Measurements from ENCODE around the gene HIGD1A. TPM values are rescaled to one million over a fixed set of nuclear protein-coding genes. Genes with fewer than 3 reads are reported as not detected.
"Not testable (repeated sequence)": the region's sequence is repeated elsewhere in the genome, so short reads cannot be mapped to it uniquely, and the experiment has no call there.

The HIGD1A gene
- total RNA-seq, 1 donor from 2014 or later: 107 TPM

DNA sequence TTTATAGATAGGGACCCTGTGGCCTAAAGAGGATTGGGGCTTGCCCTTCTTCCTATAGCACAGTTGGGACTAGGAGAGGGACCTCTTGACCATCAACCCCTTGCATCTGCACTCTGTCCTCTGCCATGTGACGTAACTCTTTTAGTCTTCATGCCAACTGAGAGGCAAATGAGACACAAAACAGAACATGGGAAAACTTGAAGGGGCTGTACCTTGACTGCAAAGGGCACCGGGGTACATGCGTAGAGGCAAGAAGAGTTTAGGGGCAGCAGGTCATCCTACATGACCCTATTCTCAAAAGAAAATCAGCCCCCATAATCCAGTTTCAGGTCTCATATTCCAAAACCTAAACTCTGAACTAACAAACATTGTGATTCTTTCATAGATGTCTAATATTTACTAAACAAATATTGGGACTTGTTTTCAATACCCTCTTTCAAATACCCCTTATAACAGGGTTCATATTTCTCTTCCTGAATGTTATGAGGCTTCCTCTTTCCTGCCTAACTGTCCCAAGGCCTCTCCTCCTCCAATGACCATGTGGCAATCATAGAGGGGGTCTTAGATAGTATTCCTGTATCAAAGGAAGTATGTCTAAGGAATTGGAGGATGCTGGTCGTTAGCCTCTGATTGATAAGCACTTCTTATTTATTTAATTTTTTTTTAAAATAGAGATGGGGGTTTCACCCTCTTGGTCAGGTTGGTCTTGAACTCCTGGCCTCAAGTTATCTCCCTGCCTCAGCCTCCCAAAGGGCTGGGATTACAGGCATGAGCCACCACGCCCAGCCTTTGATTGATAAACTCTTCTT lies 25.5 kb upstream of the HIGD1A start:
- no peak for DNase-seq (ENCODE audit: extremely low read depth, low read depth, low spot score)

DNA sequence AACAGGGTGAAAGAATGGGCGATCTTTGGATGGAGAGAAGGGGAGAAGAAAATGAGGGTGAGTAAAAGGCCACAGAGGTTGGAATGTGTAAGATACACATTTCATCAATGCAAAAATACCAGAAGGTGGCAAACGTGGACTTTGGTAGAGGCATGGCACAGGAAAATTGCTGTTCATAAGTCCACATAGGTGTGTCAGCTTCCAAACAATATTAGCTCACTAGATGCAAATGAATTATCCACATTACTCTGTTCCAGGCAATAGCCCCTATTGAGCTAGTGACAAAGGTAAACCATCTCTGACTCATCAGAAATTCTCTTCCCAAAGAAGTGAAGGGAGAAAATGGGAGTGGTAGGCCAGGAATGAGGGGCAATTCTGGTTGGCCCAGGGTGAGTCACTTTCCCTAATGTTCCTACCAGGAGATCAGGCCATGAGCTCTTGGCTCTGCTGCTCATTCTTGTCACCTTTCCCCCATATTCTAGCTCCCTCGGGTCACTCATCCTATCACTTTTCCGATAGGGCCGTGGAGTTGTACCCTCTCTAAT lies 24.9 kb upstream of the HIGD1A start:
- no peak for DNase-seq (ENCODE audit: extremely low read depth, low read depth, low spot score)

DNA sequence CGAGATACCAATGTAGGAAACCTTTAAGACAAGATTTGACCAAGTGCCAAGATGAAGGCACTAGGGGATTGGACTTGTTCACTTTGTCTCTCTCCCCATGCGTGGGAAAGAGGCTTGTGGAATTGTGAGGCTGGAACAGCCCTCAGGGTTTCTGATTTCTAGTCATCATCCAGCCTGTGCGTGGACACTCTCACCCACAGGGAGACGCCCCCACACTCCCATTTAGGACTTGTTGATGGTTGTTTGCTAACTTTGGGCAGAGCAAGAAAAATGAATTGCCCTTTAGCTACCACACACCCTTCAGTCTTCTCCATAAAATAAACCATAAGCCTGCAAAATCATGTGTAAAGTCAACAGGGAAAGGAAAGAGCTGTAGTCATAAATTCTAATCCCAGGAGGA lies 23.4 kb upstream of the HIGD1A start:
- DNase-seq (ENCODE audit: extremely low read depth, low read depth, low spot score): no peak

DNA sequence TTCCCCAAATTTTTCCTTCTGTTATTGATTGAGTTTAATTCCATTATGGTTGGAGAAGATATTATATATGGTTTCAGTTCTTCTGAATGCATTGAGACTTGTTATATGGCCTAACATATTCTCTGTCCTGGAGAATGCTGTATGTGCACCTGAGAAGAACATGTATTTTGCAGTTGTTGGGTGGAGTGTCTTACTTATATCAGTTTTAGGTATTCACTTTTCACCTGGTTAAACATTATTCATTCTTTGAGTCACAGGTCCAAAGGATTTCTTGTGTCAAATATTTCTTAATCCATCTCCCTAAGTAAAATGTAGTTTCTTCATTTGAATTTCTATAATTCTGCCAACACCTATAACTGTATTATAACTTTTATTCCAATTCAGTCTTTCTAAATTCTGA lies 22.7 kb upstream of the HIGD1A start:
- no peak for DNase-seq (ENCODE audit: extremely low read depth, low read depth, low spot score)

DNA sequence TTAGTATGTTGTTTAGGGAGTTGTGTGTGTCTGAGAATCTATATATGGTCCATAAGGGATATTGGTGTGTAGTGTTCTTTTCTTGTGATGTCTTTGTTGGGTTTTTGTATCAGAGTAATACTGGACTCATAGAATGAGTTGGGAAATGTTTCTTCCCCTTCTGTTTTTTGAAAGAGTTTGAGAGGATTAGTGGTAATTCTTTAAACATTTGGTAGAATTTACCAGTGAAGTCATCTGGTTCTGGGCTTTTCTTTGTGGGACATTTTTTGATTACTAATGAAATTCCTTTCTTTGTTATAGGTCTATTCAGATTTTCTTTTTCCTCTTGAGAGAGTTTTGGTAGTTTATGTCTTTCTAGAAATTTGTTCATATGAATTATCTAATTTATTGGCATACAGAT lies 21.9 kb upstream of the HIGD1A start:
- no peak for DNase-seq (ENCODE audit: extremely low read depth, low read depth, low spot score)

DNA sequence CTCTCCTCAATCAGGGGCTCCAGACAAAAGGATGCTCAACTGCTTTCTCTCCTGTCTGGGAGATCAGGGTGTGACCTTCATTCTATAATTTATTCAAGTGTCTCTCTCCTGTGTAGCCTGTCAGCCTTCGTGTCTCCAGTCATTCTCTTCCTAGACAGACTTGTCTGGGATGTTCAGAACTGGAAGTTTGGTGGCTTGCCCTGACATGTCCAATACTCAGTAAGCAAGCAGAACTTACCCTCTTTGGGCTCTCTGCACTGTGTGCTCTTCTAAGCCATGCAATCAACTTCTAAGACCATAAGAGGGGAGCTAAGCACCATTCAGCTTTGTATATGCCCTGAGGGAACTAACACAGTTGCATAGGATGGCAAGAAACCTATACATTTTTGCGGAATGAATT lies 19.1 kb upstream of the HIGD1A start:
- no peak for DNase-seq (ENCODE audit: extremely low read depth, low read depth, low spot score)

DNA sequence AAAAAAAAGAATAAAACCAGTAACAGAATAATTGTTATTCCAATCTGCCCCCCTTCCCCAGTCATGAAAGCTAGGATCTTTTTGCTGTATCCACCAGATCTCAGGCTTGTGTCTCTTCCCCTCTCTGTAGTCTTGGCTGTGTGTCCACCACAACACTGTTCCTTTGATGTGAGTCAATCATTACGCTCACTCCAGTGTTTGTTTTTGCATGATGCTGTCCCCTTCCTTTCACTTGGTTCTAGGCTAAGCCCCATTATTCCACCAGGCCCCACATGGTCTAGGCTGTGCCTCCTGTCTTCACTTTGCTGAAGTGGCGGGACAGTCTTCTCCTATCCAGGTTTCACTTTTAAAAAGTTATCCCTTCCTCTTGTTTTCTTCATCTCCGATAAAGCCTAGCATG lies 18.5 kb upstream of the HIGD1A start:
- DNase-seq (ENCODE audit: extremely low read depth, low read depth, low spot score): no peak

DNA sequence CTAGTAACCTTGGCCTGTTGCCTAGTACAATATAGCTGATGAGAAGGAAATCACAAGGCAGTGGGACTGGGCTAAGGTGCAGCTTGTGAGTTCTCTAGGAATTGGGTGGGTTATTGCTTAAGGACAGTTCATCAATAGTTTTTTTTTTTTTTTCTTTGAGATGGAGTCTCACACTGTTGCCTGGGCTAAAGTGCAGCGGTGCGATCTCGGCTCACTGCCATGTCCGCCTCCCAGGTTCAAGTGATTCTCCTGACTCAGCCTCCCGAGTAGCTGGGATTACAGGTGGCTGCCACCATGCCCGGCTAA lies 16.4 kb upstream of the HIGD1A start:
- DNase-seq (ENCODE audit: extremely low read depth, low read depth, low spot score): no peak

DNA sequence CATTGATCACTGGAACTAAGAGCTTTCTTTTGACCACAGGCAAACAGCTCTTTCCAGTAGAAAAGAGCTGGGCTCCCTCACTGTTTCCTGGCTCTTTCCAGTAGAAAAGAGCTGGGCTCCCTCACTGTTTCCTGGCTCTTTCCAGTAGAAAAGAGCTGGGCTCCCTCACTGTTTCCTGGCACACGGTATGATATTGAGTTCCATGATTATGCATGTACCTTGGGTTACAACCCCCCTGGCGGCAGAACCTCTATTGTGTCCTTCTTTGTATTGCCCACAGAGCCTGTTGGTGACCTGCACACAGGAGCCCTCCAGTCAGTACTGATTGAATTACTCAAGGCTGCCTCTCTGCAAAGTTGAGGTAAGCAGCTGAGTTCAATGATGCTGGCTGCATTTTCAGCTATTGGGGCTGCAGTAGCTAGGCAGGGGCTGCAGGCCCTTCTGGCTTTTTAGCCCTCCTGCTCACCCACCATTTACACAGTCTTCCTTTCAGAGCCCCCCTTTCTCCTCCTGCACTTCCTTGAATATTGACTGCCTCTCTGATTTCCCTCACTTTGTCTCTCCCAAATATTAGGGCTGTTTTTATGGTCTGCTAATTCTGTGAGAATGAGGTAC lies 15.2 kb upstream of the HIGD1A start:
- DNase-seq (ENCODE audit: extremely low read depth, low read depth, low spot score): no peak

DNA sequence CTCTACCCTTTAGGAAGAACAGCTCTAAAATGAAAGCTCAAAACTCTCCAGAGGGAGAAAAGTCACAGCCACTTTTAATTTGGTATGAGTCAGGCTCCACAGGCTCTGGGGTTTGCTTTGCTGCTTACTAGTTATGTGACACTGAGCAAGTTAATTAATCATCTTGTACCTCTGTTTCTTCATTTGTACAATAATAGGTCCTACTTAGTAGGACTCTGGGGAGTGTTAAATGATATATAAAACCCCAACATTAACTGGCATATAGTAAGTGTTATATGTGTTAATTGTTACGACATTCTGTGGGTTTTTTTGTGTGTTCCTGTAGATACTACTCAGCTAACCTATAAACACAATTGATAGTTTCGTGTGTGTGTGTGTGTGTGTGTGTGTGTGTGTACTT lies 11.5 kb upstream of the HIGD1A start:
- no peak for DNase-seq (ENCODE audit: extremely low read depth, low read depth, low spot score)

DNA sequence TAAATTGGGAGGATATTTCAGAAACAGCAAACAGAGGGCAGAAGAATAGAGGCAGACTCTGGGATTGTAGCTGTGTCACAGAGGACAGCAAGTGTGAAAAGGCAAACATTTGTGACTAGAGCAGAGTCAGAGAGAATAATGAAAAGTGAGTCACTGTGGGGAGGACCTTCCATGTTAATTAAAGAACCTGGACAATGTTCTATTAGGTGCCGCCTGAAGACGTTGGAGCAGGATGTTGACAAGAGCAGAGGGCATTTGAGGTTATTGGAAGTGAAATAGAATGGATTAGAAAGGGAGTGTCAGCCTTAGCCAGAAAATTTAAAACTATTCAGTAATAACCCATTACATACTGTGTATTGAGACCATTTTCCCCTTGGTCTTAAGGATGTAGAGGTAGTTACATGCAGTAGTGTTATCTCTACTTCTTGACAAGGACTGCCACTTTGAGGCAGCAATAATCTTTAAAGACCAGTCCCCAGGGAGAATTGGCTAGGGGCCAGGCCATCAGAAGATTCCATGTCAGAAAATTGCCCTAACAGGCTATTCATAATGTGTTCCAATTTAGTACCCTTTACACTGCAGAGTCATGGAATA lies 10.7 kb upstream of the HIGD1A start:
- no peak for DNase-seq (ENCODE audit: extremely low read depth, low read depth, low spot score)

DNA sequence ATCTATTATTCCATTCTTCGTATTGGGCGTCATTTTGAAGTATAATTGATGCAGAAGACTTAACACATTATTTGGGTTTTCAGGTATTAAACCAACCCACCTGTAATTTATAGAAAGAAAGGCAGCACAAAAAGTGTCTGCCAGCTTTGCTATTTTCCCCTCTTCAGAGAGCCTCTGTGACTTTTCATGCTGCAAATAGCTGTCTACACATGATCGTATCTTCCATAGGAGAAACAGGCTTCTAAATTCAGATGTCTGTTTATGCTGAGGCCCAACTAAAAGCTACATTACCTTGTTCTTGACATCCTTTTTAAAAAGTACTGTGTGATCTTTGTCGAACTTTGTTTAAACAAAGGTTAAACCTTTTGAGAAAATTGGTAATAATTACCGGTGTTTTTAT lies 10.0 kb upstream of the HIGD1A start:
- DNase-seq (ENCODE audit: extremely low read depth, low read depth, low spot score): no peak

DNA sequence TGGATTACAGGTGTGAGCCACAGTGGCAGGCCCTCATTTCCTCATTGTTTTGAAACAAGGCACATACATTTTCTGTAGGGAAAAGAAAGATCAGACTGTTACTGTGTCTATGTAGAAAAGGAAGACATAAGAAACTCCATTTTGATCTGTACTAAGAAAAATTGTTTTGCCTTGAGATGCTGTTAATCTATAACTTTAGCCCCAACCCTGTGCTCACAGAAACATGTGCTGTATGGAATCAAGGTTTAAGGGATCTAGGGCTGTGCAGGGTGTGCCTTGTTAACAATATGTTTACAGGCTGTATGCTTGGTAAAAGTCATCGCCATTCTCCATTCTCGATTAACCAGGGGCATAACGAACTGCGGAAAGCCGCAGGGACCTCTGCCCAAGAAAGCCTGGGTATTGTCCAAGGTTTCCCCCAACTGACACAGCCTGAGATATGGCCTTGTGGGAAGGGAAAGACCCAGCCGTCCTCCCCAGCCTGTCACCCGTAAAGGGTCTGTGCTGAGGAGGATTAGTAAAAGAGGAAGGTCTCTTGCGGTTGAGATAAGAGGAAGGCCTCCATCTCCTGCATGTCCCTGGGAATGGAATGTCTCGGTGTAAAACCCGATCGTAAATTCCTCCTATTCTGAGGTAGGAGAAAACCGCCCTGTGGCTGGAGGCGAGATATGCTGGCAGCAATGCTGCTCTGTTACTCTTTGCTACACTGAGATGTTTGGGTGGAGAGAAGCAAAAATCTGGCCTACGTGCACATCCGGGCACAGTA lies 7.0 kb upstream of the HIGD1A start:
- DNase-seq (ENCODE audit: extremely low read depth, low read depth, low spot score): not testable (repeated sequence)

DNA sequence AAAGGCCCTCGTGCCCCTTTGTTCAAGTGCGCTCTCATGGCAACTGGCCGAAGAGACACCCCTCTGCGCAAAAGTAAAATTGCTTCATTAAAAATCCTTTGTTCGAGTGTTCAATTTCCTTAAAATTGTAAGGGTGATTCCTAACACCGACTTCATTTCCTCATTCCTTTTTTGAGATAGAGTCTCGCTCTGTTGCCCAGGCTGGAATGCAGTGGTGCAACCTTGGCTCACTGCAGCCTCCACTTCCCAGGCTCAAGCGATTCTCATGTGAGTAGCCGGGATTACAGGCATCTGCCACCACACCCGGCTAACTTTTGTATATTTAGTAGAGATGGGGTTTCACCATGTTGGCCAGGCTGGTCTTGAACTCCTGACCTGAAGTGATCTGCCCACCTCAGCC lies 6.4 kb upstream of the HIGD1A start:
- DNase-seq (ENCODE audit: extremely low read depth, low read depth, low spot score): not testable (repeated sequence)

DNA sequence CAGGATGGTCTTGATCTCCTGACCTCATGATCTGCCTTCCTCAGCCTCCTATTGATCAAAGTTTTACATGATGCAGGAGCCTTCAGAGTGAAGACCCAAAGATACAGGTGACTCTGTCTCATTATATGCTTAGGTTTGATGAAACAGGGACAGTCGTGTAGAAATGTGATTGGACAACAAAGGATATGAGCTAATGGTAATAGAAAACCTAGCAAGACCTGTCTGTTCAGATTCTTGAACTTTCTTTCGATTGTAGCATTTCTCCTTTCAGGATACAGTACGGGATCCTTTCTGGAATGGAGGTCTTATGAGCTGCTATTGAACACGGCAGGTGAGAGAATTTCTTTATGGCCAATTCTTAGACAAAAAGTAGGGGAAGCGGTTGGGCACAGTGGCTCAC lies 4.9 kb upstream of the HIGD1A start, which contains the start of gene ACKR2:
ACKR2 (plus strand) TSS at position 244 of the 400 bp plus-strand sequence. CDS start 55,058 bp downstream, outside the sequence.
- DNase-seq (ENCODE audit: extremely low read depth, low read depth, low spot score): no peak

DNA sequence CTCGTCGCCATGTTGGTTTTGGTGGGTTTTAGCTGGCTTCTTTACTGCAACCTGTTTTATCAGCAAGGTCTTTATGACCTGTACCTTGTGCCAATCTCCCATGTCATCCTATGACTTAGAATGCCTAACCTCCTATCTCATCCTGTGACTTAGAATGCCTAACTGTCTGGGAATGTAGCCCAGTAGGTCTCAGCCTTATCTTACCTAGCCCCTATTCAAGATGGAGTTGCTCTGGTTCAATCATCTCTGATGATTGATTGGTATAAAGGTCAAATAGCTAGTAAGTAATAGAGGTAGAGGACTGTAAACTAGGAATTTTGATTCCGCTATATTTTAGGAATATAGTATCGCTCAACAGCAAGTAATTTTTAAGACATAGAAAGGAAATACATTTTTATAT lies 3.6 kb upstream of the HIGD1A start:
- DNase-seq (ENCODE audit: extremely low read depth, low read depth, low spot score): no peak

DNA sequence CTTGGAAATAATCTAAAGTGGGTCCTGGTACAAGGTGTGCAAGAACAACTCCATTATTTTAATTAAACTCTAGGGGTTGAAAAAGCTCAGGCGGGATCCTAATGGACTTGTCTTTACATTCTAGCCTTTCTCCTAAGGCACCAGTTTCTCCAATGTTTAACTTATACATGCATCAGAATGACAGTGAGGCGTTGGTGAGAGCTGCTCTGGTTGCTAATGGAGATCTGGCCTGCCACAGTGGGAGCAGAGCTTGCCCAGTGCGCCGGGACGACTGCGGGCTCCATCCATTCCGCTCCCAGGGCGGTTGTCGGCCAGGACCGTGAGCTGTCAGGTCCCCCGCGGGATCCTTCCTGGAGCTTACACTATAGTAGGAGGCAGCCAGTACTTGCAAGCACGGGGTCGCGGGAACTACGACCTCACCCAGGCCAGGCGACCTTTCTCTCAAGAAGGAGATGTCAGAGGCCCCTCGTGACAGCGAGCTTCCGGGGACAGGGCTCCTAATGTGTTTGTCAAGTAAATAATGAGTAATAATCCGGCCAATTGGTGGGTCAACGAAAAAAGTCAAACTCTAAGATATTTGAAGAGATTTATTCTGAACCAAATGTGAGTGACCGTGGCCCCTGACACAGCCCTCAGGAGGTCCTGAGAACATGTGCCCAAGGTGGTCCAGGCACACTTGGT lies 991 bp upstream of the HIGD1A start:
- DNase-seq (ENCODE audit: extremely low read depth, low read depth, low spot score): no peak

DNA sequence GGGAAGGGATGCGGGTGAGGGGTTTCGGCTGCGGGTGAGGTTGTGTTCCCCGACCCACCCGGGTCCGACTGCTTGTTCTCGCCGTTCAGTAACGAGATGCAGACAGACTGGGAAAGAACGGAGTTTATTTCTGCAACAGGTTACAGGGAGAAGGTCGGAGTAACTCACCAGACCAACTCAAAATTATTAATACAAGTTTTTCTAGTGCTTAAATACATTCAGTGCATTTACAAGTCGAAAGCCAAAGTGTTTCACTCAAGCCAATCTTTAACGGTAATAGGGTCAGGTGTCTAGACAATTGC lies 492 bp upstream of the HIGD1A start:
- DNase-seq (ENCODE audit: extremely low read depth, low read depth, low spot score): no peak

DNA sequence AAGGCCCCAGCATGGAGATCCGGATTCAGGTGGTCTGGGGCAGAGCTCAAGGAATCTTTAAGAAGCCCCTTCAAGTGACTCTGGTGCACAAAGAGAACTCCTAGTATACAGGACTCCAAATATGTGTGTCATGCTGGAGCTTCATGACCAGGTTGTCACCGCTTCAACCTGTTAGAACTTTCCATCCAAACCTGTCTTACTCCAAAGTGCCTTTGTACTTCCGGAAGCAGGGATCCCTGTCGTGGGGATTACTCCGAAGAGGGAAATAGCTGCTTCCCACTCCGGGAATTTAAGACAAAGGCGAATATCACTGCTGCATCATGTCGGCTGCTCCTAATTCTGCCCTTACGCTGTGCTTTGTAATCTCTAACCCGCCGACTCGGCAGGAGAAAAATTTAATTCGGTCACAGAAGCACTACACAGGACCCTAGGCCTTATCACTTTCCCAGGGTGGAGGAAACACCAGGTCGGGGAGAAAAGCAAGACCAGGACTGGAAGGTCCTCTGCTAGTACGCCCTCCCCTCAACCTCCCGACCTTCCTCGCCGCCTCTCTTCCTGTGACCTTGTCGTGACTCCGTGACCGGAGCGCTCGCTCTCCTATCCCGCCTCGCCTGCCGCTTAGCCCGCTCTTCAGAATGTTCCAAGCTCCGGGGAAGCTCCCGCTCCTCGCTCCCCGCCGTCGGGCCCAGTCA lies 730 bp downstream of the HIGD1A start:
- DNase-seq (ENCODE audit: extremely low read depth, low read depth, low spot score): no peak

DNA sequence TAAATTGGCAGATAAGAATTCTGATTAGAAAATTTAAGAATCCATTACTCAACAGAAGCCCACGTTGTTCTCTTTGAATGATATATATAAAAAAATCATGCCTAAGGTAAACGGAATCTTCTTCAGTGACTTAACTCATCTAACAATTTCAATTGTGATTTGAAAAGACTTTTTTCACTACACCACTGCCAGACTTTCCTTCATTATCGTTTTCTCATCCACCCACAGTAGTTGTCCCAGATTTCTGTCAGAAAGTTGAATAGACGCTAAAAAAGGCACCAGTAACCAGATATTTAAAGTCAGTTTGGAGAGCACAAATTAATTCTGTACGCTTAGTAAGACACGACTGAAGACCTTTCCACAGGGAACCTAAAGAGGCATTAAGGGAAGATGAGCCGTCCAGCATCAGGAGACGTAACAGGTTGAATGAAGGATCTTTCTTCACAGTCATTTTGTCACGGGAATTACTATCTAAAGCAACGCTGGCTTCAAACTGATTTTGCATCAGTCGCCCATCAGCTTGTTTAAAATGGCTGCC lies 1.3 kb downstream of the HIGD1A start:
- DNase-seq (ENCODE audit: extremely low read depth, low read depth, low spot score): no peak
